Putamen (tissue), 1 donor: ENCODE results near the gene CD79A.
"Not testable (repeated sequence)": the region's sequence is repeated elsewhere in the genome, so short reads cannot be mapped to it uniquely, and the experiment has no call there.

Source experiments
- DNase-seq: peaks from one replicate; pipeline ENCODE4 v3.0.0-alpha.2; 2016; ENCODE audit warnings: low spot score

Gene CD79A

GRCh38 chr19:41863209-41863931 is 13.7 kb upstream of the CD79A start:
- DNase-seq: no peak

GRCh38 chr19:41864374-41864773 is 12.7 kb upstream of the CD79A start:
- no peak for DNase-seq

GRCh38 chr19:41866284-41866683 is 10.8 kb upstream of the CD79A start:
- DNase-seq: no peak

- DNase-seq: no peak
Observed at GRCh38 chr19:41868120-41868988, 8.7 kb upstream of the CD79A start.

GRCh38 chr19:41868989-41869300 is 8.1 kb upstream of the CD79A start:
- no peak for DNase-seq

GRCh38 chr19:41869374-41869955 is 7.6 kb upstream of the CD79A start:
- DNase-seq: no peak

GRCh38 chr19:41870401-41870873 is 6.6 kb upstream of the CD79A start:
- no peak for DNase-seq

GRCh38 chr19:41871573-41872383 is 5.3 kb upstream of the CD79A start:
- no peak for DNase-seq

- no peak for DNase-seq
Observed at GRCh38 chr19:41872384-41872774, 4.7 kb upstream of the CD79A start.

GRCh38 chr19:41872775-41873647 is 4.1 kb upstream of the CD79A start:
- DNase-seq: no peak

- not testable (repeated sequence) for DNase-seq
Observed at GRCh38 chr19:41875973-41876372, 1.1 kb upstream of the CD79A start.

- no peak for DNase-seq
Observed at GRCh38 chr19:41877916-41878905, 1.1 kb downstream of the CD79A start.

- no peak for DNase-seq
Observed at GRCh38 chr19:41879080-41879479, 2.0 kb downstream of the CD79A start.

GRCh38 chr19:41879670-41880328 is 2.7 kb downstream of the CD79A start:
- DNase-seq: no peak

GRCh38 chr19:41880329-41880708 is 3.2 kb downstream of the CD79A start:
- no peak for DNase-seq

- no peak for DNase-seq
Observed at GRCh38 chr19:41882568-41883462, 5.7 kb downstream of the CD79A start, which contains the start of gene ARHGEF1. ARHGEF1 (plus strand) TSS chr19:41883184; CDS start chr19:41888083, 4,899 bp downstream.

- no peak for DNase-seq
Observed at GRCh38 chr19:41883463-41883820, 6.4 kb downstream of the CD79A start.
